Measurements from ENCODE around the gene ZSCAN31.
A peak's percentile ranks its signal among the peaks of the same experiment; 100 is the strongest.
"Not testable (repeated sequence)": the region's sequence is repeated elsewhere in the genome, so short reads cannot be mapped to it uniquely, and the experiment has no call there.

ZSCAN31 gene

GRCh38 chr6:28360961-28361360 lies 25.0 kb upstream of the ZSCAN31 start:
- no peak for TF ChIP-seq CTCF (IDR thresholded peaks at IDR 0.05; ENCODE audit: low read depth, low read length, missing control alignments)
- H3K4me3 ChIP-seq (ENCODE audit: low read depth, low read length): no peak overlapping the region
- DNase-seq (ENCODE audit: low read depth): no peak

GRCh38 chr6:28359562-28359961 lies 23.6 kb upstream of the ZSCAN31 start:
- DNase-seq (ENCODE audit: low read depth); H3K4me3 ChIP-seq (ENCODE audit: low read depth, low read length): not testable (repeated sequence)

GRCh38 chr6:28357036-28357435 lies 21.1 kb upstream of the ZSCAN31 start:
- no peak for DNase-seq (ENCODE audit: low read depth)
- no peak overlapping the region for H3K4me3 ChIP-seq (ENCODE audit: low read depth, low read length)
- TF ChIP-seq CTCF (IDR thresholded peaks at IDR 0.05; ENCODE audit: low read depth, low read length, missing control alignments): no peak

GRCh38 chr6:28356666-28357020 lies 20.7 kb upstream of the ZSCAN31 start:
- DNase-seq (ENCODE audit: low read depth): no peak
- TF ChIP-seq CTCF (IDR thresholded peaks at IDR 0.05; ENCODE audit: low read depth, low read length, missing control alignments): no peak
- no peak overlapping the region for H3K4me3 ChIP-seq (ENCODE audit: low read depth, low read length)

GRCh38 chr6:28355743-28356665 lies 20.1 kb upstream of the ZSCAN31 start:
- peak overlapping the region; percentile 55 for H3K4me3 ChIP-seq (ENCODE audit: low read depth, low read length)
- no peak for DNase-seq (ENCODE audit: low read depth)
- TF ChIP-seq CTCF (IDR thresholded peaks at IDR 0.05; ENCODE audit: low read depth, low read length, missing control alignments): peak; percentile 73

- H3K4me3 ChIP-seq (ENCODE audit: low read depth, low read length): no peak overlapping the region
- no peak for TF ChIP-seq CTCF (IDR thresholded peaks at IDR 0.05; ENCODE audit: low read depth, low read length, missing control alignments)
- DNase-seq (ENCODE audit: low read depth): no peak
Observed at GRCh38 chr6:28354688-28355554, 19.0 kb upstream of the ZSCAN31 start.

- TF ChIP-seq CTCF (IDR thresholded peaks at IDR 0.05; ENCODE audit: low read depth, low read length, missing control alignments): no peak
- DNase-seq (ENCODE audit: low read depth): no peak
- H3K4me3 ChIP-seq (ENCODE audit: low read depth, low read length): no peak overlapping the region
Observed at GRCh38 chr6:28353981-28354676, 18.2 kb upstream of the ZSCAN31 start.
